Common myeloid progenitor, CD34-positive (primary cell): Measurements from ENCODE around the gene RTP3.
"Not testable (repeated sequence)": the region's sequence is repeated elsewhere in the genome, so short reads cannot be mapped to it uniquely, and the experiment has no call there.

Source experiments
- CTCF ChIA-PET: fragments of 350-600 bp; sonication (Branson Sonifier 250); formaldehyde crosslinking; loops from one replicate; lab custom pipeline; 2021; ENCODE audit warnings: antibody characterized with exemption; lab: Charles Lee
- POLR2A ChIA-PET: fragments of 350-600 bp; sonication (Branson Sonifier 250); formaldehyde crosslinking; loops from one replicate; lab custom pipeline; 2021; ENCODE audit warnings: antibody characterized with exemption; lab: Charles Lee
- DNase-seq, 3 donors: peaks; one replicate each; pipeline versions ENCODE4 v3.0.0 to v3.0.0-alpha.2; 2013
- H3K27ac ChIP-seq, 2 experiments: 1 replicate in 1 of 2; 2 replicates in 1 of 2; pipeline ENCODE4 v1.7.0; 2013; ENCODE audit warnings: inconsistent platforms in 2 of 2, low read length in 2 of 2, mild to moderate bottlenecking in 2 of 2, low read depth in 1 of 2, moderate library complexity in 1 of 2; ENCODE audit not compliant: severe bottlenecking in 2 of 2, insufficient read depth in 1 of 2, poor library complexity in 1 of 2
- H3K27me3 ChIP-seq, 5 experiments: replicated peaks in 2 of 5; 1 replicate in 3 of 5; 2 replicates in 2 of 5; pipeline versions ENCODE4 v1.6.1 to v1.7.0; 2013; ENCODE audit warnings: low read length in 4 of 5, mild to moderate bottlenecking in 2 of 5, moderate library complexity in 2 of 5, inconsistent platforms in 1 of 5; ENCODE audit not compliant: insufficient read depth in 5 of 5, control insufficient read depth in 4 of 5
- H3K36me3 ChIP-seq, 4 experiments: 1 replicate in 2 of 4; 2 replicates in 2 of 4; pipeline versions ENCODE4 v1.6.1 to v1.7.0; 2013; ENCODE audit warnings: low read length in 3 of 4, control low read depth in 1 of 4, mild to moderate bottlenecking in 1 of 4; ENCODE audit not compliant: control insufficient read depth in 4 of 4, insufficient read depth in 4 of 4
- H3K4me1 ChIP-seq, 4 experiments: 1 replicate in 3 of 4; 2 replicates in 1 of 4; pipeline versions ENCODE4 v1.6.1 to v1.7.1; 2013; ENCODE audit warnings: low read length in 3 of 4, mild to moderate bottlenecking in 3 of 4, control low read depth in 1 of 4, inconsistent platforms in 1 of 4, moderate library complexity in 1 of 4; ENCODE audit not compliant: control insufficient read depth in 4 of 4, insufficient read depth in 4 of 4; ENCODE audit errors: control extremely low read depth in 1 of 4
- H3K4me3 ChIP-seq, 7 experiments: 1 replicate in 4 of 7; 2 replicates in 3 of 7; pipeline versions ENCODE4 v1.5.1 to v1.7.0; 2013; ENCODE audit warnings: mild to moderate bottlenecking in 7 of 7, low read length in 6 of 7, moderate library complexity in 6 of 7, inconsistent platforms in 2 of 7, low read depth in 2 of 7, control low read depth in 1 of 7; ENCODE audit not compliant: insufficient read depth in 4 of 7, control insufficient read depth in 1 of 7; ENCODE audit errors: extremely low read depth in 1 of 7
- H3K9me3 ChIP-seq, 5 experiments: 1 replicate in 4 of 5; 2 replicates in 1 of 5; pipeline versions ENCODE4 v1.6.1 to v1.7.1; 2013; ENCODE audit warnings: low read length in 4 of 5, mild to moderate bottlenecking in 2 of 5, inconsistent platforms in 1 of 5, low read depth in 1 of 5, moderate library complexity in 1 of 5; ENCODE audit not compliant: control insufficient read depth in 4 of 5, insufficient read depth in 2 of 5; ENCODE audit errors: control extremely low read depth in 1 of 5
- WGBS: methylation state at CpG from one replicate; pipeline ENCODE4 v1.1.5; 2013; ENCODE audit not compliant: insufficient coverage; 5-methylcytosine and 5-hydroxymethylcytosine counted together

RTP3 gene

GRCh38 chr3:46516521-46516920 is 18.7 kb downstream of the RTP3 start:
- CTCF ChIA-PET, result interaction anchor here (1.5 kb wide), 2 partner anchors 20 kb away, joined by 3 read pairs; no protein-coding TSS in a partner anchor
- no peaks in the 10 kb centered on the region for H3K4me1 ChIP-seq
- POLR2A ChIA-PET, result no interaction called here
- H3K27me3 ChIP-seq, result no peaks in the 10 kb centered on the region
- 95% methylated on average over 3 of the region's 4 CpGs for WGBS
- H3K36me3 ChIP-seq, result no peaks in the 10 kb centered on the region
- DNase-seq, result no peak
- no peaks in the 10 kb centered on the region for H3K9me3 ChIP-seq
- H3K27ac ChIP-seq, result no peak overlapping the region
- no peak overlapping the region for H3K4me3 ChIP-seq

- no peak for DNase-seq
- ChIA-PET POLR2A (no interaction called here), CTCF (interaction anchor here (1.5 kb wide), 2 partner anchors 19 to 20 kb away, joined by 3 read pairs; no protein-coding TSS in a partner anchor)
- no peaks in the 10 kb centered on the region for H3K9me3 ChIP-seq
- H3K4me3 ChIP-seq, result no peak overlapping the region
- no peaks in the 10 kb centered on the region for H3K27me3 ChIP-seq
- no peak overlapping the region for H3K27ac ChIP-seq
- H3K36me3 ChIP-seq, result no peaks in the 10 kb centered on the region
- WGBS, result 100% methylated on average over 1 of the region's 7 CpGs
- H3K4me1 ChIP-seq, result no peaks in the 10 kb centered on the region
Observed at GRCh38 chr3:46517016-46517783, 19.4 kb downstream of the RTP3 start.

GRCh38 chr3:46517784-46518181 is 20.0 kb downstream of the RTP3 start:
- no peak for DNase-seq
- Histone ChIP-seq H3K4me3 (no peak overlapping the region), H3K9me3 (no peaks in the 10 kb centered on the region), H3K36me3 (no peaks in the 10 kb centered on the region), H3K27me3 (no peaks in the 10 kb centered on the region), H3K4me1 (no peaks in the 10 kb centered on the region), H3K27ac (no peak overlapping the region)
- ChIA-PET CTCF (interaction anchor here (1.5 to 1.6 kb wide), 3 partner anchors 19 to 21 kb away, joined by 3 to 4 read pairs (median 3); no protein-coding TSS in a partner anchor), POLR2A (no interaction called here)
- 100% methylated on average over 1 of the region's 2 CpGs for WGBS

GRCh38 chr3:46519952-46520351 is 22.2 kb downstream of the RTP3 start:
- H3K36me3 ChIP-seq, result no peaks in the 10 kb centered on the region
- ChIA-PET POLR2A (interaction anchor here (0.6 kb wide), 1 partner anchor 17 kb away, joined by 3 read pairs; no protein-coding TSS in a partner anchor), CTCF (interaction anchor here (1.1 to 1.4 kb wide), 2 partner anchors 17 to 28 kb away, joined by 3 read pairs; no protein-coding TSS in a partner anchor)
- H3K9me3 ChIP-seq, result no peaks in the 10 kb centered on the region
- H3K4me1 ChIP-seq, result no peaks in the 10 kb centered on the region
- H3K4me3 ChIP-seq, result no peak overlapping the region
- H3K27ac ChIP-seq, result no peak overlapping the region
- no CpG with 5 or more reads among the region's 2 CpGs for WGBS
- H3K27me3 ChIP-seq, result no peaks in the 10 kb centered on the region
- no peak for DNase-seq

- ChIA-PET POLR2A (no interaction called here), CTCF (interaction anchor here (1.1 to 1.4 kb wide), 2 partner anchors 17 to 28 kb away, joined by 3 read pairs; no protein-coding TSS in a partner anchor)
- Histone ChIP-seq H3K36me3 (no peaks in the 10 kb centered on the region), H3K4me1 (no peaks in the 10 kb centered on the region), H3K27me3 (no peaks in the 10 kb centered on the region), H3K4me3 (no peak overlapping the region), H3K27ac (no peak overlapping the region), H3K9me3 (no peaks in the 10 kb centered on the region)
- WGBS, result 85% methylated on average over 2 of the region's 3 CpGs
- no peak for DNase-seq
Observed at GRCh38 chr3:46520531-46520930, 22.8 kb downstream of the RTP3 start.

- POLR2A ChIA-PET, result no interaction called here
- Histone ChIP-seq H3K27me3 (no peaks in the 10 kb centered on the region), H3K4me1 (no peaks in the 10 kb centered on the region), H3K9me3 (no peaks in the 10 kb centered on the region), H3K36me3 (no peaks in the 10 kb centered on the region), H3K27ac (no peak overlapping the region), H3K4me3 (no peak overlapping the region)
- 93% methylated on average over 3 of the region's 9 CpGs for WGBS
- CTCF ChIA-PET, result interaction anchor here (1.1 kb wide), 1 partner anchor 25 kb away, joined by 3 read pairs; no protein-coding TSS in a partner anchor
- DNase-seq, result no peak
Observed at GRCh38 chr3:46521096-46521495, 23.3 kb downstream of the RTP3 start.

- H3K27ac ChIP-seq, H3K27me3 ChIP-seq, H3K4me3 ChIP-seq, H3K4me1 ChIP-seq, H3K36me3 ChIP-seq, DNase-seq, H3K9me3 ChIP-seq: not testable (repeated sequence)
- WGBS, result no CpG with 5 or more reads among the region's 4 CpGs
- ChIA-PET CTCF (interaction anchor here (0.8 to 1.5 kb wide), 3 partner anchors 11 to 26 kb away, joined by 3 to 6 read pairs (median 5); no protein-coding TSS in a partner anchor), POLR2A (interaction anchor here (0.7 kb wide), 1 partner anchor 503 kb away, joined by 6 read pairs; no protein-coding TSS in a partner anchor)
Observed at GRCh38 chr3:46522201-46522600, 24.4 kb downstream of the RTP3 start.
